ENCODE data around the gene SLC48A1.

DNA sequence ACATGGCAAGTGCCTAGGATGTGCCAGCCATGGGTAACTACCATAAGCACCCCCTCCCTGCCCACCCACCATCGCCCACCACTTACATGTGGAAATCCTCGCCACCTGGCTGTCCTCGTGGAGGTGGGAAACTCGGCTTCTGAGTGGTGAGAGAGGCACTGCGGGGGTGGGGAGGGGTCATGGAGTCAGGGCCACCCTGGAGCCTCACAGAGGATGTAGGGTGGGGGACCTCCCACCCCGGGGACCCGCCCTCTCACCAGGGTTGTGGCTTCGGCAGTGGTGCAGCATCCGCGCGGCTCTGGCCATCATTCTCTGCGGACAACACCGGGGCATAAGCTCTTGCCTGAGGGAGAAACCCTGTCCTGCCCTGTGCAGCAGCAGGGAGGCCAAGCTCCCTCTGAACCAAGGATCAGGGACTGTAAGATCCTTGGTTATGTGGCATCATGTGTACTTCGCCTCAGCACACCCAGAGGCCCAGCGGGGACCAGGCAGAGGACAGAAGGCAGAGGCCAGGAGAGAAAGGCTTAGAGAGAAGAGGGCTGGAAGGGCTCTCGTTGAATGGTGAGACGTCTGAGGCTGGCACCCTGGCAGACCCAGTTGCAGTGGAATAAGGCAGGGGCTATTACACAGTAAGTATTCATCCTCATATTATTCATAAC lies 35.0 kb upstream of the SLC48A1 start:
- TF ChIP-seq, protein P1, sequence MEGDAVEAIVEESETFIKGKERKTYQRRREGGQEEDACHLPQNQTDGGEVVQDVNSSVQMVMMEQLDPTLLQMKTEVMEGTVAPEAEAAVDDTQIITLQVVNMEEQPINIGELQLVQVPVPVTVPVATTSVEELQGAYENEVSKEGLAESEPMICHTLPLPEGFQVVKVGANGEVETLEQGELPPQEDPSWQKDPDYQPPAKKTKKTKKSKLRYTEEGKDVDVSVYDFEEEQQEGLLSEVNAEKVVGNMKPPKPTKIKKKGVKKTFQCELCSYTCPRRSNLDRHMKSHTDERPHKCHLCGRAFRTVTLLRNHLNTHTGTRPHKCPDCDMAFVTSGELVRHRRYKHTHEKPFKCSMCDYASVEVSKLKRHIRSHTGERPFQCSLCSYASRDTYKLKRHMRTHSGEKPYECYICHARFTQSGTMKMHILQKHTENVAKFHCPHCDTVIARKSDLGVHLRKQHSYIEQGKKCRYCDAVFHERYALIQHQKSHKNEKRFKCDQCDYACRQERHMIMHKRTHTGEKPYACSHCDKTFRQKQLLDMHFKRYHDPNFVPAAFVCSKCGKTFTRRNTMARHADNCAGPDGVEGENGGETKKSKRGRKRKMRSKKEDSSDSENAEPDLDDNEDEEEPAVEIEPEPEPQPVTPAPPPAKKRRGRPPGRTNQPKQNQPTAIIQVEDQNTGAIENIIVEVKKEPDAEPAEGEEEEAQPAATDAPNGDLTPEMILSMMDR (IDR thresholded peaks at IDR 0.05; ENCODE audit: low read depth, low read length), result no peak
- TF ChIP-seq EZH2phosphoT487 (IDR thresholded peaks at IDR 0.05; ENCODE audit: low read depth), result no peak
